ENCODE results near the gene TGFBR3L. TPM values are rescaled to one million over a fixed set of nuclear protein-coding genes. Genes with fewer than 3 reads are reported as not detected.
A peak's percentile ranks its signal among the peaks of the same experiment; 100 is the strongest.

The TGFBR3L gene
- polyA plus RNA-seq, 1 donor (not counting 4 experiments of a cell fraction or from before 2014, with no cell fraction given), result 0.28 TPM

GRCh38 chr19:7908742-7909461 is 5.7 kb upstream of the TGFBR3L start:
- dilution Hi-C loops (cut with MboI; ENCODE audit: extremely low pct_ligation_motif_present, low sequenced_read_pairs), result no loop called here
- peaks cover 7 to 11% of the 10 kb centered on the region in 2 experiments for H3K36me3 ChIP-seq (ENCODE audit: control insufficient read depth in 2 of 2, extremely low read depth in 1 of 2, insufficient read depth in 2 of 2, low read length in 2 of 2)

GRCh38 chr19:7909471-7910067 is 5.1 kb upstream of the TGFBR3L start:
- Histone ChIP-seq H3K4me3 (ENCODE audit: control insufficient read depth in 2 of 3, extremely low read depth in 1 of 3, insufficient read depth in 2 of 3, low read depth in 1 of 3, low read length in 3 of 3) (no peak overlapping the region), H3K9me1 (ENCODE audit: control insufficient read depth, extremely low read depth, insufficient read depth, low read length) (peaks cover 3% of the 10 kb centered on the region), H4K20me1 (ENCODE audit: control insufficient read depth, extremely low read depth, insufficient read depth, low read length) (peaks cover 5% of the 10 kb centered on the region), H3K27me3 (ENCODE audit: control insufficient read depth, extremely low read depth, insufficient read depth, low read length) (no peaks in the 10 kb centered on the region), H3K9ac (ENCODE audit: control insufficient read depth, extremely low read depth, insufficient read depth, low read length) (no peak overlapping the region), H2AFZ (ENCODE audit: control insufficient read depth, low read length) (no peak overlapping the region), H3K4me1 (ENCODE audit: control insufficient read depth, extremely low read depth, insufficient read depth, low read length) (peaks cover 20% of the 10 kb centered on the region), H3K79me2 (ENCODE audit: control insufficient read depth, insufficient read depth, low read length) (peaks cover 33% of the 10 kb centered on the region), H3K36me3 (ENCODE audit: control insufficient read depth in 2 of 2, extremely low read depth in 1 of 2, insufficient read depth in 2 of 2, low read length in 2 of 2) (peaks cover 7 to 11% of the 10 kb centered on the region in 2 experiments), H3K4me2 (ENCODE audit: control insufficient read depth, extremely low read depth, insufficient read depth, low read depth, low read length) (no peak overlapping the region), H3K9me3 (ENCODE audit: control insufficient read depth, low read depth, low read length) (no peaks in the 10 kb centered on the region), H3K27ac (ENCODE audit: control insufficient read depth, insufficient read depth, low read length) (no peak overlapping the region)
- TF ChIP-seq CTCF (optimal IDR thresholded peaks at IDR 0.05 in 1 of 3, IDR thresholded peaks at IDR 0.05 in 1 of 3, conservative IDR thresholded peaks at IDR 0.05 in 1 of 3; ENCODE audit: extremely low read depth in 1 of 3, insufficient read depth in 2 of 3, low read length in 3 of 3) (no peak), EZH2 (IDR thresholded peaks at IDR 0.05; ENCODE audit: low read length) (no peak)
- DNase-seq (ENCODE audit: low read depth, low spot score) (no peak), FAIRE-seq (no peak)
- dilution Hi-C loops (cut with MboI; ENCODE audit: extremely low pct_ligation_motif_present, low sequenced_read_pairs), result no loop called here

More at GRCh38 chr19:7908742-7909461, 5.7 kb upstream of the TGFBR3L start:
- TF ChIP-seq EZH2 (IDR thresholded peaks at IDR 0.05; ENCODE audit: low read length) (no peak), CTCF (optimal IDR thresholded peaks at IDR 0.05 in 1 of 3, IDR thresholded peaks at IDR 0.05 in 1 of 3, conservative IDR thresholded peaks at IDR 0.05 in 1 of 3; ENCODE audit: extremely low read depth in 1 of 3, insufficient read depth in 2 of 3, low read length in 3 of 3) (peak in 1 of 3 experiments; percentile 9)
- Histone ChIP-seq H3K27ac (ENCODE audit: control insufficient read depth, insufficient read depth, low read length) (no peak overlapping the region), H3K4me2 (ENCODE audit: control insufficient read depth, extremely low read depth, insufficient read depth, low read depth, low read length) (no peak overlapping the region), H3K9me3 (ENCODE audit: control insufficient read depth, low read depth, low read length) (no peaks in the 10 kb centered on the region), H3K9me1 (ENCODE audit: control insufficient read depth, extremely low read depth, insufficient read depth, low read length) (peaks cover 3% of the 10 kb centered on the region), H3K9ac (ENCODE audit: control insufficient read depth, extremely low read depth, insufficient read depth, low read length) (no peak overlapping the region), H3K4me3 (ENCODE audit: control insufficient read depth in 2 of 3, extremely low read depth in 1 of 3, insufficient read depth in 2 of 3, low read depth in 1 of 3, low read length in 3 of 3) (no peak overlapping the region), H3K79me2 (ENCODE audit: control insufficient read depth, insufficient read depth, low read length) (peaks cover 38% of the 10 kb centered on the region), H4K20me1 (ENCODE audit: control insufficient read depth, extremely low read depth, insufficient read depth, low read length) (peaks cover 5% of the 10 kb centered on the region), H3K27me3 (ENCODE audit: control insufficient read depth, extremely low read depth, insufficient read depth, low read length) (no peaks in the 10 kb centered on the region), H2AFZ (ENCODE audit: control insufficient read depth, low read length) (no peak overlapping the region), H3K4me1 (ENCODE audit: control insufficient read depth, extremely low read depth, insufficient read depth, low read length) (peaks cover 22% of the 10 kb centered on the region)
- FAIRE-seq, result no peak
- DNase-seq (ENCODE audit: low read depth, low spot score), result no peak

All from keratinocyte (primary cell).